Cardiac muscle cell (in vitro differentiated cells and primary cell): ENCODE data around the gene LRMDA. TPM values are rescaled to one million over a fixed set of nuclear protein-coding genes. Genes with fewer than 3 reads are reported as not detected.
A peak's percentile ranks its signal among the peaks of the same experiment; 100 is the strongest.

ENCODE experiments used
- DNase-seq, 2 donors: peaks; one replicate each; pipeline versions ENCODE4 v3.0.0 to v3.0.0-alpha.2; 2010 to 2017; ENCODE audit warnings: low read depth in 1 of 2, low spot score in 1 of 2
- H3K27ac ChIP-seq: fragments of 200-600 bp; sonication (generic); 2 replicates; pipeline ENCODE4 v1.5.1; 2016
- H3K27me3 ChIP-seq: fragments of 200-600 bp; sonication (generic); 2 replicates; pipeline ENCODE4 v1.6.0; 2016; ENCODE audit warnings: control low read depth
- H3K36me3 ChIP-seq: fragments of 200-600 bp; sonication (generic); 2 replicates; pipeline ENCODE4 v1.5.1; 2016; ENCODE audit warnings: control low read depth
- H3K4me1 ChIP-seq: fragments of 200-600 bp; sonication (generic); 2 replicates; pipeline ENCODE4 v1.8.1; 2017; ENCODE audit warnings: low read depth, mild to moderate bottlenecking, mixed run types
- H3K4me3 ChIP-seq: fragments of 200-600 bp; sonication (generic); 2 replicates; pipeline ENCODE4 v1.5.1; 2016; ENCODE audit warnings: mild to moderate bottlenecking
- H3K9me3 ChIP-seq: fragments of 200-600 bp; sonication (generic); 2 replicates; pipeline ENCODE4 v1.5.1; 2017; ENCODE audit warnings: low read depth, mild to moderate bottlenecking, control low read depth
- polyA plus RNA-seq: library from polyadenylated mRNA; unstranded; fragments of >200 nt; fragmentation: Nextera tagmentation; extraction: Ambion mirVana; gene quantifications from 2 replicates; pipeline ENCODE4 v1.2.1, GENCODE V29; 2016
- total RNA-seq: library from RNA; depleted of rRNA; stranded (reverse); fragments of >200 nt; gene quantifications from 2 replicates; pipeline ENCODE4 v1.2.3, GENCODE V29; 2016
- TF ChIP-seq, protein P1 (sequence below): IDR thresholded peaks from 2 replicates; pipeline ENCODE4 v1.5.1; 2012; ENCODE audit warnings: low read depth, mild to moderate bottlenecking, low read length

Gene LRMDA
- total and polyA plus RNA-seq, 2 experiments from 2014 or later, result 6.2 to 11.7 TPM

DNA sequence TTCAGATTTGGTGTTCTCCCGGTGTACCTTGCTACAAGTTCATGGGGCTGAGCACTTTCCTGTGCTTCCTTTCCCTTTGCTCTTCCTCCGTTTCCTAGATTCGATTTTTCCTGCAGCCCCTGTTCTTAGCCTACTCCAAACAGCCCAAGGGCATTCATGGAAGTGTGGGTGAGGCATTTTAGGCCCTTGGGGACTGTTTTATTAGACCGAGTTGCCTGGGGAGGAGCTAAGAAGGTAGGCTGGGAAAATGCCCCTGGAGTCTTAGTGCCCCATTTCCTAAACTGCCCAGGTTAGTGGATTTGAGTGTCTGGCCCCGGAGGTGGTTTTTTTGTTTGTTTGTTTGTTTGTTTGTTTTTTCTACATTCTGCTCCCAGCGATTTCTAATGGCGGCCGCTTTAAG is 1.8 kb downstream of the LRMDA start:
- DNase-seq, result no peak
- Histone ChIP-seq H3K4me1 (peaks cover 24% of the 10 kb centered on the region), H3K4me3 (no peak overlapping the region), H3K27ac (no peak overlapping the region), H3K9me3 (no peaks in the 10 kb centered on the region), H3K36me3 (no peaks in the 10 kb centered on the region), H3K27me3 (peaks cover 26% of the 10 kb centered on the region)
- TF ChIP-seq, protein P1, sequence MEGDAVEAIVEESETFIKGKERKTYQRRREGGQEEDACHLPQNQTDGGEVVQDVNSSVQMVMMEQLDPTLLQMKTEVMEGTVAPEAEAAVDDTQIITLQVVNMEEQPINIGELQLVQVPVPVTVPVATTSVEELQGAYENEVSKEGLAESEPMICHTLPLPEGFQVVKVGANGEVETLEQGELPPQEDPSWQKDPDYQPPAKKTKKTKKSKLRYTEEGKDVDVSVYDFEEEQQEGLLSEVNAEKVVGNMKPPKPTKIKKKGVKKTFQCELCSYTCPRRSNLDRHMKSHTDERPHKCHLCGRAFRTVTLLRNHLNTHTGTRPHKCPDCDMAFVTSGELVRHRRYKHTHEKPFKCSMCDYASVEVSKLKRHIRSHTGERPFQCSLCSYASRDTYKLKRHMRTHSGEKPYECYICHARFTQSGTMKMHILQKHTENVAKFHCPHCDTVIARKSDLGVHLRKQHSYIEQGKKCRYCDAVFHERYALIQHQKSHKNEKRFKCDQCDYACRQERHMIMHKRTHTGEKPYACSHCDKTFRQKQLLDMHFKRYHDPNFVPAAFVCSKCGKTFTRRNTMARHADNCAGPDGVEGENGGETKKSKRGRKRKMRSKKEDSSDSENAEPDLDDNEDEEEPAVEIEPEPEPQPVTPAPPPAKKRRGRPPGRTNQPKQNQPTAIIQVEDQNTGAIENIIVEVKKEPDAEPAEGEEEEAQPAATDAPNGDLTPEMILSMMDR, result no peak

DNA sequence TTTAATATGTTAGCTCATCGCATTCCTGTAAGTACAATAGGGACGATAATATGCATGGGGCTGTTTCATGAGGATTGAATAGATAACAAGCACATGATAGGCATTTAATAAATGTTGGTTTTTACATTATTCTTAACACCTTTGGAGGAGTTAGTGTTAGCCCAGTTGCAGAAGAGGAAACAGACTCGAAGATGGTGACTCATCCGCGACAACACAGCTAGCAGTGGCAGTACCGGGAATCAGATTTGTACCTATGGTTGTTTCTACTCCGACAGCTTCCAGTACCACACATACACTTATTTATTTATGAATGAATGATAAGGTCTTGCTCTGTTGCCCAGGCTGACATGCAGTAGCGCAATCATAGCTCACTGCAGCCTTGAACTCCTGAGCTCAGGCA is 2.9 kb downstream of the LRMDA start:
- TF ChIP-seq, protein P1, result no peak
- H3K9me3 ChIP-seq, result no peaks in the 10 kb centered on the region
- no peaks in the 10 kb centered on the region for H3K36me3 ChIP-seq
- peaks cover 26% of the 10 kb centered on the region for H3K27me3 ChIP-seq
- no peak overlapping the region for H3K4me3 ChIP-seq
- peaks cover 34% of the 10 kb centered on the region for H3K4me1 ChIP-seq
- DNase-seq, result no peak
- H3K27ac ChIP-seq, result no peak overlapping the region

DNA sequence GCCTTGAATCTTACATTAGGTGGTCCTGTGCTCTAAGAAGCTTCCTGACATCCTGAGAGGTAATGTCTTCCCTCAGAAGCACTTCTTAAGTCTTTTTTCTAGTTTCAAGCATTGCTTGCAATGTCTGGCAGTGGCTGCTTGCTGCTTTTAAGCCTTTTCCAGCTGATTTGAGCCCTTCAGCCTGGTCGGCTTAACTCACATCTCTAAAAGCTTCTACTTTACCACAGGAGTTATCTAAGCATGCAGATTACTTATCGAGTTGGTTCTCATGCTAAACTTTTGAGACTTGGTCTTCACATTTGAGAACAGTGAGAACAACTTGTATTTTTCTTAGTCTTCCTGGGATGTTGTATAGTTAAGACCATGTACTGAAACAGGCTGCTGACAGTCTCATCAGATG is 3.9 kb downstream of the LRMDA start:
- Histone ChIP-seq H3K4me3 (no peak overlapping the region), H3K36me3 (no peaks in the 10 kb centered on the region), H3K27me3 (peaks cover 26% of the 10 kb centered on the region), H3K9me3 (no peaks in the 10 kb centered on the region), H3K4me1 (peaks cover 30% of the 10 kb centered on the region), H3K27ac (no peak overlapping the region)
- TF ChIP-seq, protein P1, result no peak
- DNase-seq, result no peak

DNA sequence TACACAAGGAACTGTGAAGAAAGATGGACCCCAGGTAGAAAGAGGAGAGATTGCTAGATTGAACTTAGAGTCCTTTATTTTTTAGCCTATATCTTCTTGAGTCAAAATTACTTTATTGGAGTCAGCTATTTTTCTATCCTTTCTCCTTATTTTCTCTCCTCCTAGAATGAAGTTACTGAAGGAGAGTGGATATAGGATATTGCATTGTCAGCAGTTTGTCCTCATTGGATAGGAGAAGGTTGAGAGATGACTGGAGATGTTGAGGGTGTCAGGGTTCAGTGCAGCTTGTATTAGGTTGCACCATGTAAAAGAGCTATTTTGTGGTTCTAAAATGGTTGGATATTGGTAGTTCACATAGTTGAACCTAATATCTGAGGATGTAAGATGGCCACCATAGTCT is 5.5 kb downstream of the LRMDA start:
- no peak for DNase-seq
- H3K36me3 ChIP-seq, result no peaks in the 10 kb centered on the region
- H3K4me3 ChIP-seq, result no peak overlapping the region
- peaks cover 23% of the 10 kb centered on the region for H3K27me3 ChIP-seq
- no peaks in the 10 kb centered on the region for H3K9me3 ChIP-seq
- no peak overlapping the region for H3K27ac ChIP-seq
- TF ChIP-seq, protein P1, result no peak
- peaks cover 21% of the 10 kb centered on the region for H3K4me1 ChIP-seq

DNA sequence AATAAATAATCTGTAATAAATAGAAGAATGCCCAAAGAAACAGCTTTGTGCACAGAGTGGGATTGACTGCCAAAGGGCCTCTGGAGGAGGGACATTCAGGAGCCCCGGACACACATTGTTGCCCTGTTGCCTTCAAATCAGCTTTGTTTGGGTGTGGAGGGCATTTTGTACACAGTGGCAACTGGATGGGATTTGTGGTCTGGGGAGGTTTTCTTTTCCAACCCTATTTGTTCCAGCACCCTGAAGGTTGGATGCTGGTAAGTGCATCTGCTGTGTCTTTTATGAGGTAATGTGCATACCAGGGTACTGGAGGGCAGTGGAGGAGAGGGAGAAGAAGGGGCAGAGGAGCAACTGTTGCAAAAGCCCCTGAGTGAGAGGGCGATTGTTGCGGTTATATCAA is 6.3 kb downstream of the LRMDA start:
- H3K27me3 ChIP-seq, result peaks cover 16% of the 10 kb centered on the region
- DNase-seq, result no peak
- H3K9me3 ChIP-seq, result no peaks in the 10 kb centered on the region
- TF ChIP-seq, protein P1, result no peak
- H3K27ac ChIP-seq, result no peak overlapping the region
- no peak overlapping the region for H3K4me3 ChIP-seq
- no peaks in the 10 kb centered on the region for H3K36me3 ChIP-seq
- peaks cover 21% of the 10 kb centered on the region for H3K4me1 ChIP-seq

DNA sequence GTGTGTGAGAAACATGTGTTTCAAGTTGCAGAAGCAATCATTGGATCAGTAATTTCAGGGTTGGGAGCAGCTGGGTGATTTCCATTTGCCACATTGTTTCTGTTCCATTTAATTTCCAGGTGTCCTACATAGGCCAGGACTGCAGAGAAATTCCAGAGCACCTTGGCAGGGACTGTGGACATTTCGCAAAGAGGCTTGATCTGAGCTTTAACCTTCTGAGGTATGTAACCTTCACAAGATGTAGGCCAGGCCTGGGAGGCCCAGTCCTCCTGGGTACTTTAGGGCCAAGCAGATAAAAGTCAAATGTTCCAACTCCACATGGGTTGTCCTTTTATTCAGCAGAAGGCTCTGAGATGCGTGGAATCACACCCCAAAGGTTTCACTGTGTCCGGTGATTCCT is 6.9 kb downstream of the LRMDA start:
- TF ChIP-seq, protein P1, result no peak
- Histone ChIP-seq H3K9me3 (no peaks in the 10 kb centered on the region), H3K4me3 (no peak overlapping the region), H3K27ac (no peak overlapping the region), H3K27me3 (peaks cover 10% of the 10 kb centered on the region), H3K36me3 (no peaks in the 10 kb centered on the region), H3K4me1 (peaks cover 21% of the 10 kb centered on the region)
- DNase-seq, result peak in 1 of 2 donors; percentile 42
